TTC549 (cell line): Measurements from ENCODE around the gene MAU2.
A peak's percentile ranks its signal among the peaks of the same experiment; 100 is the strongest.
"Not testable (repeated sequence)": the region's sequence is repeated elsewhere in the genome, so short reads cannot be mapped to it uniquely, and the experiment has no call there.

ENCODE experiments used
- FAIRE-seq: peaks from 2 replicates; lab custom pipeline; 2012; peaks lifted over from hg19 to GRCh38; lab: Jason Lieb, UNC

Gene MAU2

DNA sequence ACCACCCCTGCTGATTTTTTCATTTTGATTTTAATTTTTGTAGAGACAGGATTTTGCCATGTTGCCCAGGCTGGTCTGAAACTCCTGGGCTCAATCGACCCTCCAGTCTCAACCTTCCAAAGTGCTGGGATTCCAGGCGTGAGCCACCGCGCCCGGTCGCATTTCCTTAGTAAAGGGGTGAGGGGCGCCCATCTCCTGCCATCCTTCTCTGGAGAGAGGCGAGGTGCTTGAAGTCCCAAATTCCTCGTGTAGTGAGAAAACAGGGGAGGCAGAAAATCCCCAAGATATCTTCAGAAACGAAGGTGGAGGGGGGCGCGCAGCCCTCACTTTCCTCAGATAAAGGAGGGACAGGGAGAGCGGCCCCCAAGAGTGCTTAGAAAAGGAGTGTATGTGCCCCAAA lies 63.9 kb downstream of the MAU2 start:
- no peak for FAIRE-seq

DNA sequence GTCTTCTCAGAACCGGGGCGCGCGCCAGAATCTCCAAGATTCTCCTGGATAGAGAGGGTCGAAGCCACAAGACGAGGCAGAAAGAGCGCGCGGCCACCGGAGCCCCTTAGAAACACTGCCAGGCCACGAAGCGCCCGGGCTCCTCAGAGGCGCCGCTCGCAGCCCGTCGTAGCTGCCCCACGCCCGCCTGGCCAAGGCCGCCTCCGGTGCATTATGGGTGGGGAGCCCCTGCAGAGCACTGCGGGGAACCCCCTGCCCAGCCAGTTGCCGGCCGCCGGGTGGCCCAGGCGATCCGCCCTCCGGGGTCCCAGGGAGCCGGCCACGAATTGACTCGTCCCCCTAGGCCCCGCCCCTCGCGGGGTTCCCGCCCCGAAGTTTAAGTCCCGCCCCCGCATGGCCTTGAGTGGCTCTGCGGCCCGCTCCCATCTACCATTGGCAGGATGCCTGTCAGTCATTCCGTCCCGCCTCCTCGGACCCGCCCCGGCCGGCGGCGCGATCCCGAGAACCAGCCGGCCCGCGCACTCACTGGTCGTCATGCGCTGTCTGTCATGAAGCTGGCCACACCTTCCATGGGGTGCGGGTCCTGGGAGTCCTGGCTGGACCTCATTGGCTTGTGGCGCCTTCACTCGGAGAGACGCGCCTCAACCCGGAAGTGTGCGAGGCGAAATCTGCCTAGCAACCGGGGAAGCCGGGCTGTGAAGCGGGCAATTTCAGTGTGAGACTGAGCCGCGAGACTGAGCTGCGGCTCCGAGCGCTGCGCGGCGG lies 64.7 kb downstream of the MAU2 start:
- peak; percentile 85 for FAIRE-seq

DNA sequence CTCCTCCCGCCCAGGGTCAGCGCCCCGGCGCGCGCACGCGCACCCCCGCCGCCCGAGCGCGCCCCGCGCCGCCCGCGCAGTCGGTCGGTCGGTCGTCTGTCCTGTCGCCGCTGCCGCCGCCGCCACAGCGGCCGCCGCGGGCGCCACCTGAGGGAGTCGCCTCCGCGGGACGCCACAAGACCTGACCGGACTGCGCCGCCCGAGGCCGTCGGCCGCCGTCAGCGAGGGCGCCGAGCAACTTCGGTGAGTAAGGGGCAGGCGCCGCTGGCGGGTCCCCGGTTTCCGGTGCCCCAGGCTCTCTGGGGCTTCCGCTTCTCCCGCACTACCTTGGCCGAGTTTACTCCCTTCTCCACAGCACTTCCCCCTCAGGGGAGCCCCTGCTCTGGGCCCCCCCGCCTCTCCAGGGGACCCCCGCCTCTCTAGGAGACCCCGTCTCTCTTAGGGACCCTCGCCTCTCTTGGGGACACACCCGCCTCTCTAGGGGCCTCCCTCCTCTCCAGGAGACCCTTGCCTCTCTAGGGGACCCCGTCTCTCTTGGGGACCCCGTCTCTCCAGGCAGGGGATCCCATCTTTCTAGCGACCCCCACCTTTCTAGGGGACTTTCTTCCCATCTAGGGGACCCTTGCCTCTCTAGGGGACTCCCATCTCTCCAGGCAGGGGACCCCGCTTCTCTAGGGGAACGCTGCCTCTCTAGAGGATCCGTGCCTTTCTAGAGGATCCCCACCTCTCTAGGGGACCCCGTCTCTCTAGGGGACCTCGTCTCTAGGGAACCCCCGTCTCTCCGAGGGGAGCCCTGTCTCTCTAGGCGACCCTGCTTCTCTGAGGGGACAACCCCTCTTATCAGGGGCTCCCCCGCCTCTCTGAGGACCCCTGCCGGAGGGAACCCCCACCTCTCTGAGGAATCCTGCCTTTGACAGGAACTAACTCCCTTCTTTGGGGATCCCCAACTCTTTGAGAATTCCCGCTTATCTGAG lies 65.6 kb downstream of the MAU2 start:
- FAIRE-seq = no peak

DNA sequence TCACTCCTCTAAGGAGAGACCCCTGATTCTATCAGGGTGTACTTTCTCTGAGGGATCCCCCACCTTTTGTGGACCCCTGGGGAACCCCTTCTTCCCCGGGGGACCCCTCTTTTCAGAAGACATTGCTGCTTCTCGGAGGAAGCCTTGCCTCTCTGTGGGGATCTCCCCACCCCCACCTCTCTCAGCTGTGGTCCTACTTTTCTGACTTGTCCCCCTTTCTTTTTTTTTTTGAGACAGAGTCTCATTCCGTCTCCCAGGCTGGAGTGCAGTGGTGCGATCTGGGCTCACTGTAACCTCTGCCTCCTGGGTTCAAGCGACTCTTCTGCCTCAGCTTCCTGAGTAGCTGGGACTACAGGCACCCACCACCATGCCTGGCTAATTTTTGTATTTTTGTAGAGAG lies 66.5 kb downstream of the MAU2 start:
- no peak for FAIRE-seq

DNA sequence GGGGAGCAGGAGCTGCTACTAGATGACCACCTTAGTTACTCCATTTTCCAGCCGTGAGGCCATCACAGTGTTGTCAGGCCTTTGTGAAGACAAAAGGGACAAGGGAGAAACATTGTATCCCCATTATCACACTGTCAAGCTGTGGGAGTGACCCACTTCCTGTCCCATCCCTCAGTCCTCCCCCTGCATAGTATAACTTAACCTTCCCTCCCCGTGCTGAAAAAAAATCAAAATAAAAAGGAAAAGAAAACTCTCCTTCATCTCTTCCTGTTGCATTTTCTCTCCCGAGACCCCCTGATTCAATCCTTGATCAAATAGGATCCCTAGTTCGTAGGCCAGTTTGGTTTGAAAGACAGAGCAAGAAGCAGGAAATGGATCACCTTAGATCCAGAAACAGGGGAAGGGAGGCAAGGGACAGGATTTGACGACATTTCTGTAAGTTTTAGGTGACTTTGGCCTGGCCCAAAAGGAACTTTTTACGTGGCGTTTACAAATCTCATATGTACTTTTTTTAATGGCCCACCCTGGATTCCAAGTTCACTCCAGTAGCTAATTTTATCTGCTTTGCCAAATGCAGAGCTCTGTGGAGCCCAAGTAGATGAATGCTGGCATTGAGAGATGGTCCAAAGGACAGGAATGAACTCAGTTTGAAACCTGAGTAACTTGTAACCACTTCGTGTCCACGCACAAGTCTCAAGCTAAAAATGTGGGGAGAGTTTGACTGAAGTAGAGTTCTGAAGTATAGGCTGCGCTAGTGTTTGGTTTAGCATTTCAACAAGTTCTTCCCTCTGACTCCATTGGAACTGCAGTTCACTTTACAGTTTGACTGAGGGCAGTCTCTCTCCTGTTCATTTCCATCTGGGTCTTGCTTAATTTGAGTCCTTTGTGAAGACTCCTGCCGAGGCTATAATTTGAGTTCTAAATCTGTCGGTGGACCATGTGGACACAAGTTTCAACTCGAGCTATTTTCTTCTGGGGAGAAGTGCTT lies 68.2 kb downstream of the MAU2 start:
- FAIRE-seq = no peak

DNA sequence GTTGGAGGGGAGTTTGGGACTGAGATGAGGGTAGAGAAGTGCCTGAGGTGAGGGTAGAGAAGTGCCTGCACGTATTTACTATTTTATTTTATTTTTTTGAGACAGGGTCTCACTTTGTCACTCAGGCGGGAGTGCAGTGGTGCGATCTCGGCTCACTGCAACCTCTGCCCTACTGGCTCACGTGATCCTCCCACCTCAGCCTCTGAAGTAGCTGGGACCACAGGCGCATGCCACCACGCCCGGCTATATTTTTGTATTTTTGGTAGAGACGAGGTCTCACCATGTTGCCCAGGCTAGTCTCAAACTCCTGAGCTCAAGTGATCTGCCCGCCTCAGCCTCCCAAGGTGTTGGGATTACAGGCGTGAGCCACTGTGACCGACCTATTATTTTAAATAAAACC lies 69.1 kb downstream of the MAU2 start:
- not testable (repeated sequence) for FAIRE-seq

DNA sequence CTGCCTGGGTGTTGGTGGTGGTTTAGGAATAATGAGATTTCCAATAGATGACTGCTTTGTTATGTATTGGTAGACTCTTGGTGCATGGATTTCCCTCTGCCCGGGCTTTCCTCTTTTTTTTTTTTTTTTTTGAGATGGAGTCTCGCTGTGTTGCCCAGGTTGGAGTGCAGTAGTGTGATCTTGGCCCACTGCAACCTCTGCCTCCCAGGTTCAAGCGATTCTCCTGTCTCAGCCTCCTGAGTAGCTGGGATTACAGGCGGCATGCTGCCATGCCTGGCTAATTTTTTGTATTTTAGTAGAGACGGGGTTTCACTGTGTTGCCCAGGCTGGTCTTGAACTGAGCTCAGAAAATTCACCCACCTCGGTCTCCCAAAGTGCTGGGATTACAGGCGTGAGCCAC lies 73.7 kb downstream of the MAU2 start:
- FAIRE-seq = not testable (repeated sequence)

DNA sequence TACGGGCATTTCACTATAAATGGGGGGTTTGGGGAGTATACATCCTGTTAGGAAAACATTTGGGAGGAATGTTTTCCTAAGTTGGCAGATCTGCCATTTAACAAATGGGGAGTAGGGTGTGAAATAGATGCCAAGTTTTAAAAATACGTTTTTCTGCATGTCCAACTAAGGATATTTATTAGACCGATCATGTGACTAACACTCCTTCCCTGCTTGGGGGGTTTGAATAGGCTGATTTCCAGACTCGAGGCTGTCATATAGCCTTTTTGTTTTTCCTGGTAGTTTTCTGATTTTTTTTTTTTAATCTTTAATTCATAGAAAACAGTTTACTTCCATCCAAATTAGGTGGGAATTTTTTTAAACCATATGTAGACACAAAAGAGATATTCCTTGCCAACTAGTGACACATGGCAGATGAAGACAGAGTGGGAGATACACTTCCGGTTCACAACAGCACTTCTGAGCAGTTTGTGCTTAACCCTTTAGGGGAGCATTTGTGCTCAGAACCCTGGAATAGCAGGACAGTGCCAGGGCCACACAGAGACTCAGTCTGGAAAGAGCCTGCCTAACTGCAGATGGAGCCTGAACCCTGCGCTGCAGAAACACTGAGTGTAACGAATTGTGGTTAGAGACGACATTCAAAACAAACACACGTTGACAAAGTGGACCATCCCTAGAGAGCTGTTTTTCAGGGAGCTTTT lies 79.3 kb downstream of the MAU2 start:
- FAIRE-seq = no peak

DNA sequence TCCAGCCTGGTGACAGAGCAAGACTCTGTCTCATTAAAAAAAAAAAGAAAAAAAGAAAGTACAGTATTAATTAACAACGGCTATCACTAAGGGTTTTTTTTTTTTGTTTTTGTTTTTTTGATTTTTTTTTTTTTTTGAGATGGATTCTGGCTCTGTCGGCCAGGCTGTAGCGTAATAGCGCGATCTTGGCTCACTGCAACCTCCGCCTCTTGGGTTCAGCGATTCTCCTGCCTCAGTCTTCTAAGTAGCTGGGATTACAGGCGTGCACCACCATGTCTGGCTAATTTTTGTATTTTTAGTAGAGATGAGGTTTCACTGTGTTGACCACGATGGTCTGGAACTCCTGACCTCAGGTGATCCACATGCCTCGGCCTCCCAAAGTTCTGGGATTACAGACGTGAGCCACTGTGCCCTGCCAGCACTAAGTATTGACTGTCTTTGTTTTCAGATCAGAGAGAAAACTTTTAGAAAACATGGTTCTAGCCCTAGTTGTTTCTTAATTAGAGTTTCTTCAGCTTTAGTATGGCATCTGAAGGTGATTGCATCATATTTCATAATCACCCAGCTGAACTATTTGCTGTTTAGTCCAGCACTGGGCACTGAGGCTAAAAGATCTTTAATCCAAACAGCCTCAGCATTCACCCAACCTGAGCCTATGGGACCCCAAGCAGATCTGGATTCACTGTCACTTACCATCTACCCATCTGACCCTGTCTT lies 82.2 kb downstream of the MAU2 start:
- FAIRE-seq = no peak

DNA sequence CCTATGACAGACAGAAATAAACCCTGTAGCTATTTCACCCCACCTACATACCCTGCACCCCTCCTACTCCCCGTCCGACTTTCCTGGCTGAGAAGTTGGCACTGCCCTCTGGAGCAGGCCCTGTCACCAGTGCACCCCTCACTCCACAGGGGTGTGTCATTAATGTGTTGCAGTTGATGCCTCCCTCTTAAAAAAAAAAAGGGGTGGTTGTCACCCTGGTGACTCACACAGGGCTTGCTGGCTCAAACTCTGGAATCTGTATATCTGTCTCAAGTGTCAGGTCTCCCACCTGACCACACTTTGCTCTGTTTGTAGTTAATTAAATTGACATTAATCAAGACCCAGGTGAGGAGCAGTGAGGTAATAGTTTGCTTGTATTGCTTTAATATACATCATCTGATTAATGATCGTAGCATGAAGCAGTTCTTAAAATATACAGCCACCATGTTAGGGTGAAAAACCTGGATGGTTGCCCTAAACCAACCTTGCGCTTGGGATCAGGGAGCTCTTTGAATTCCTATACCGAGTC lies 82.8 kb downstream of the MAU2 start:
- FAIRE-seq = no peak

DNA sequence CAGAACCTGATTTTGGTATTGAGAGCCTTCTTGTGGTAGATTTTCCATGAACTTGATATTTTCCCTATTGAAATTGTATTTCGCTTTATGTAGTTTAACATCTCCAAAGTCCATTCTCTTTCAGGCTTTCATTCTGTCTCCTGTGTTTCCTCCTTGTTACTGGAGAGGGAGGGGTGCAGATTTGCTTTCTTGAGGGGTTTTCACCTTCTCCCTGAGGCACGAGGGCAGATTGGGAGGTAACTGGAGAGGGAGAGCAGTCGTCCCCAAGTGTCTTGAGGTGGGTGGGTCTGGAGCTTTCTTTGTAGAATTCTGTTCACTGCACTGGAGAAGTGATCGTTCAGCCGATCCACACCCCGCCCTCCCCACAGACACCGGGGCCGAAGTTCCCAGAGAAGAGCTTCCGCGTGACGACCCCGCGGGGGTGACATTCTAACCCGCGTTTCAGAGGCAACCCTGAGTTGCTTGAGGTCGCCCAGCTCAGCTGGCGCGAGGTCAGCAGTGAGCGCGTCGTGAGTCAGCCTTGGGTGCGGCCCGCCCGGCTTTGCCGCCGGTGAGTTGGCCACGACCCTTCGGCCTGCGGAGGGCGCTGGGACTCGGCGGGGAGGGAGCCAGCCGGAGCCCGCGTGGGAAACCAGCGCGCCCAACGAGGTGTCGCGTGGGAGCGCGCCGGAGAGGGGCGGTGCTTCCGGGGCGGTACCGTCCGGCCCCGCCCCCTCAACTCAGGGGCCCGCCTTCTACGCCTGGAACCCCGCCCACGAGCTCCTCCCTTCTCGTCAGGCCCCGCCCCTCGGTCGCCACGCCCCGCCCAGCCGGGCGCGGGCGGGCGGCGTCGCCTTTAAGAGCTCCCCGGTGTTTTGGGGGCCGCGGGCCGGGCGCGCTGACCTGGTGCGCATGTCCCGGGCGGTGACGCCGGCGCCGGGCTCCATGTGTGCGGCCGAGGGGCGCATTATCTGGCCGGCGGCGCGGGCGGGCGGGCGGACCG lies 84.5 kb downstream of the MAU2 start, which contains the start of gene GATAD2A:
TSS of gene GATAD2A (plus strand) at position 797 of the 982 bp plus-strand sequence. CDS start 59,671 bp downstream, outside the sequence.
- no peak for FAIRE-seq

DNA sequence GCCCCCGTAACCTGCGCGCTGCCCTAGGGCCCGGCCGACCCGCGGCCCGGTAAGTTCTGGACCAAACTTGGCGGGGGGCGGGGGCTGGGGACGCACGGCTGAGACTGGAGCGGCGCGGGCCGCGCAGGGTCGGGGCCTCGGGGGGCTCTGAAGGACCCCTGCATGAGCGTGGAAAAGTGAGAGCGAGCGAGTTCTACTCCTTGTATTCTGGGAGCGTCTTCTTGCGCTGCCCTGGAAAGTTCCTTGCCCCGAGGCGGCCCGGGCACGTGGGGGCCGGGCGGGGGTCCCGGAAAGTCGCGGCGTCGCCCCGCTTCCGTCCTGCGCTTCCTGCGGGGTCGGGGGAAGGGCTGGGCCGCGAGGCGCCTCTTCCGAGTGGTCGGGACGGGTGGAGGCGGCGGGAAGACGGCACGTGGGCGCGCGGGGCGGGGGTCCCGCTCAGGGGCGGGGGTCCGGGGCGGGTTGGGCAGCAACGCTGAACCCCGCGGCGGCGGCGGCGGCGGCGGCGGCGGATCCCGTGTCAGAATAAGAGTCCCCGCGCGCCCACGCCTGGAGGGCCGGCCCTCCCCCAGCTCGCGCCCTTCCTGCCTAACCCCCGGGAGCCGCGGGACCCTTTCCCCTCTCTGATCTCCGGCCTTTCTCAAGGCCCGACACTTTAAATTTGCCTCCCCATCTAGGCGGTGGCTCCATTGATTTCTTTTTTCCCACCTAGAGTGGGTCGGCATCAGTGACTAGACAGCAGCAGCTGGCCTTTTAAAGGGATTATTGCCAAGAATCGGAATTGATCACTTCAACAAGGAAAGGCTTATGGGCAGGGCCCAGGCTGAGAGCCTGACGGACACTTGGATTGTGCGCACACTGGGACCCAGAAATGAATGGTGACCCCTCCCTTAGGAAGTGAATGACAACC lies 85.6 kb downstream of the MAU2 start:
- no peak for FAIRE-seq

DNA sequence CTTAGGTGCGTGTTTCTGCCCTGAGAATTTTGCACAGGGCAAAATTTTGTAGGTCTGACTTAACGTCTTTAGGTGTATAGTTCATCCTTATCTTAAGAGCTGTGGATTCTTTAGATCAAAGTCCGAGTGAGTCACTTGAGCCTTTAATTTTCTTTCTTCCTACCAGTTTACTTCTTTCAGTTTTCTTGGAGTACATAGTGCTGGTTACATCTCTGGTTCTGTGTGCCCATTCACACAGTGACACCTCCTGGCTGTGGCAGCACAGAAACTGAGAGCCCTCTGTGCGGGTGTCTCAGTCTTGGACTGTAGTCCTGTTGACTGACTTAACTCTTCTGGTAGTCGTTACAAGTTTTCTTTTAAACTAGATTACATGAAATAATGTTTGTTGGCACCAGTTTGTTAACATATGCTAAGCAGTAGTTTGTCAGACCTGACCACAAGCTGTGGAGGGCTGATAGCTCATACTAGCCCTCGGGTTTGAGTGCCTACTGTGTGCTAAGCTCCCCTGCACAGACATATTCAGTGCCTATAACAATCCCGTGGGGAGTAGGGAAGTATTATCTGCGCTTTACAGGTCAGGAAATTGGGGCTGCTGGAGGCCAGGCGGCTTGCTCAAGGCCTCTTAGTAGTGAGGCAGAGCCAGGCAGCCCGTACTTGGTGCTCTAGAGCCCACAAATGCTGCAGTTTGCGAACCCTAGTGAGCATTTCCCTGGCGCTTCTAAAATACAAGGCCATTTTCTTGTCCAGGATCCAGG lies 86.4 kb downstream of the MAU2 start:
- FAIRE-seq = no peak

DNA sequence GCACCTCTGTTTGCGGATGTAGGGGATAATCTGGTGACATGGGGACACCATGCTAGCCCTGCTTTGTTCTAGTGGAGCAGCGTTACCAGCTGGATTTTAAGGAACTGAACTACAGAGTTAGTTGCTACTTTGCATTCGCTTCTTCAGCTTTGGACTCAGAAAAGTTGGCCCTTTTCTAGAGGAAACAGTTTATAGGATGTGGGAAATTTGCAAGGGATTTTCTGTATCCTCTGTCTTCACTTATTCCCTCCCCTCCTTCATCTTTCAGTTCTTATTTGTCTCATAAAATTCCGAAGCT lies 87.0 kb downstream of the MAU2 start:
- no peak for FAIRE-seq
